Immature natural killer cell (primary cell): ENCODE results near the gene DTWD2. TPM values are rescaled to one million over a fixed set of nuclear protein-coding genes. Genes with fewer than 3 reads are reported as not detected.
"Not testable (repeated sequence)": the region's sequence is repeated elsewhere in the genome, so short reads cannot be mapped to it uniquely, and the experiment has no call there.

Experiments
- DNase-seq, 3 donors: peaks; one replicate each; pipeline ENCODE4 v3.0.0; 2022; ENCODE audit warnings: mixed read lengths in 1 of 3
- H3K27ac Mint-ChIP-seq, 6 donors: one replicate each; pipeline ENCODE4 v1.8.0; 2020; ENCODE audit warnings: mixed read lengths in 6 of 6, mild to moderate bottlenecking in 5 of 6, inconsistent platforms in 4 of 6, moderate library complexity in 3 of 6
- H3K27me3 Mint-ChIP-seq, 3 donors: one replicate each; pipeline ENCODE4 v1.8.0; 2020 to 2021; ENCODE audit warnings: low read depth in 3 of 3, mild to moderate bottlenecking in 3 of 3, mixed read lengths in 3 of 3, moderate library complexity in 3 of 3, inconsistent platforms in 1 of 3
- H3K36me3 Mint-ChIP-seq, 3 donors: one replicate each; pipeline ENCODE4 v1.8.0; 2020; ENCODE audit warnings: mixed read lengths in 3 of 3, inconsistent platforms in 2 of 3, mild to moderate bottlenecking in 2 of 3
- H3K4me1 Mint-ChIP-seq, 2 donors: one replicate each; pipeline ENCODE4 v1.8.0; 2020; ENCODE audit warnings: inconsistent platforms in 2 of 2, mild to moderate bottlenecking in 2 of 2, mixed read lengths in 2 of 2, moderate library complexity in 1 of 2
- H3K4me3 Mint-ChIP-seq, 5 donors: one replicate each; pipeline ENCODE4 v1.8.0; 2020; ENCODE audit warnings: mild to moderate bottlenecking in 5 of 5, mixed read lengths in 5 of 5, inconsistent platforms in 3 of 5, moderate library complexity in 3 of 5
- H3K9me3 Mint-ChIP-seq, 6 donors: one replicate each; pipeline ENCODE4 v1.8.0; 2020; ENCODE audit warnings: mild to moderate bottlenecking in 6 of 6, mixed read lengths in 6 of 6, inconsistent platforms in 4 of 6, moderate library complexity in 3 of 6
- polyA plus RNA-seq, 3 donors: library from polyadenylated mRNA; unstranded; fragments of 300-500 nt; fragmentation: Illumina TruSeq; gene quantifications; one replicate each; pipeline ENCODE4 v1.2.3, GENCODE V29; 2021

DTWD2 gene
- polyA plus RNA-seq, 3 donors from 2014 or later, result 2.0 to 4.2 (median 2.9) TPM

- no peak overlapping the region for H3K4me3 Mint-ChIP-seq
- H3K4me1 Mint-ChIP-seq, result no peaks in the 10 kb centered on the region
- H3K9me3 Mint-ChIP-seq, result peaks cover 0 to 5% (median 0%) of the 10 kb centered on the region in 6 donors
- H3K27ac Mint-ChIP-seq, result no peak overlapping the region
- DNase-seq, result no peak
- H3K36me3 Mint-ChIP-seq, result no peaks in the 10 kb centered on the region
- H3K27me3 Mint-ChIP-seq, result peaks cover 2 to 6% (median 4%) of the 10 kb centered on the region in 3 donors
Measured at GRCh38 chr5:119019949-119020348, 31.6 kb upstream of the DTWD2 start.

- H3K36me3 Mint-ChIP-seq, result no peaks in the 10 kb centered on the region
- DNase-seq, result no peak
- H3K27ac Mint-ChIP-seq, result no peak overlapping the region
- no peak overlapping the region for H3K4me3 Mint-ChIP-seq
- peaks cover 0 to 1% (median 0%) of the 10 kb centered on the region in 6 donors for H3K9me3 Mint-ChIP-seq
- H3K4me1 Mint-ChIP-seq, result no peaks in the 10 kb centered on the region
- H3K27me3 Mint-ChIP-seq, result peaks cover 2 to 4% (median 3%) of the 10 kb centered on the region in 3 donors
Measured at GRCh38 chr5:119019501-119019900, 31.2 kb upstream of the DTWD2 start.

GRCh38 chr5:119017994-119018393 is 29.6 kb upstream of the DTWD2 start:
- H3K27ac Mint-ChIP-seq, result no peak overlapping the region
- DNase-seq, result no peak
- no peaks in the 10 kb centered on the region for H3K36me3 Mint-ChIP-seq
- no peak overlapping the region for H3K4me3 Mint-ChIP-seq
- peaks cover 0 to 4% (median 2%) of the 10 kb centered on the region in 3 donors for H3K27me3 Mint-ChIP-seq
- no peaks in the 10 kb centered on the region for H3K9me3 Mint-ChIP-seq
- no peaks in the 10 kb centered on the region for H3K4me1 Mint-ChIP-seq

GRCh38 chr5:119016125-119016774 is 27.9 kb upstream of the DTWD2 start:
- no peaks in the 10 kb centered on the region for H3K9me3 Mint-ChIP-seq
- H3K36me3 Mint-ChIP-seq, result no peaks in the 10 kb centered on the region
- no peaks in the 10 kb centered on the region for H3K4me1 Mint-ChIP-seq
- no peak for DNase-seq
- H3K27me3 Mint-ChIP-seq, result peaks cover 0 to 4% (median 2%) of the 10 kb centered on the region in 3 donors
- H3K4me3 Mint-ChIP-seq, result no peak overlapping the region
- H3K27ac Mint-ChIP-seq, result no peak overlapping the region

GRCh38 chr5:119011186-119011585 is 22.8 kb upstream of the DTWD2 start:
- Mint-ChIP-seq H3K4me1 (no peaks in the 10 kb centered on the region), H3K27me3 (no peaks in the 10 kb centered on the region), H3K36me3 (no peaks in the 10 kb centered on the region), H3K4me3 (no peak overlapping the region), H3K27ac (no peak overlapping the region), H3K9me3 (no peaks in the 10 kb centered on the region)
- DNase-seq, result no peak

GRCh38 chr5:119010206-119010605 is 21.9 kb upstream of the DTWD2 start:
- no peaks in the 10 kb centered on the region for H3K36me3 Mint-ChIP-seq
- no peaks in the 10 kb centered on the region for H3K9me3 Mint-ChIP-seq
- H3K27ac Mint-ChIP-seq, result no peak overlapping the region
- no peak for DNase-seq
- no peaks in the 10 kb centered on the region for H3K27me3 Mint-ChIP-seq
- no peak overlapping the region for H3K4me3 Mint-ChIP-seq
- no peaks in the 10 kb centered on the region for H3K4me1 Mint-ChIP-seq

GRCh38 chr5:119009131-119009530 is 20.8 kb upstream of the DTWD2 start:
- Mint-ChIP-seq H3K27ac (no peak overlapping the region), H3K27me3 (no peaks in the 10 kb centered on the region), H3K4me1 (no peaks in the 10 kb centered on the region), H3K4me3 (no peak overlapping the region), H3K9me3 (no peaks in the 10 kb centered on the region), H3K36me3 (no peaks in the 10 kb centered on the region)
- no peak for DNase-seq

- H3K9me3 Mint-ChIP-seq, result peaks cover 0 to 17% (median 4%) of the 10 kb centered on the region in 6 donors
- no peak overlapping the region for H3K4me3 Mint-ChIP-seq
- H3K27me3 Mint-ChIP-seq, result peaks cover 4 to 9% (median 5%) of the 10 kb centered on the region in 3 donors
- no peak overlapping the region for H3K27ac Mint-ChIP-seq
- no peak for DNase-seq
- no peaks in the 10 kb centered on the region for H3K36me3 Mint-ChIP-seq
- no peaks in the 10 kb centered on the region for H3K4me1 Mint-ChIP-seq
Measured at GRCh38 chr5:118999696-119000095, 11.3 kb upstream of the DTWD2 start.

- not testable (repeated sequence) for H3K4me1 Mint-ChIP-seq, H3K27ac Mint-ChIP-seq, H3K4me3 Mint-ChIP-seq, H3K27me3 Mint-ChIP-seq, H3K36me3 Mint-ChIP-seq, DNase-seq
- peaks cover 0 to 17% (median 4%) of the 10 kb centered on the region in 6 donors for H3K9me3 Mint-ChIP-seq
Measured at GRCh38 chr5:118998861-118999260, 10.5 kb upstream of the DTWD2 start.

- Mint-ChIP-seq H3K36me3 (no peaks in the 10 kb centered on the region), H3K9me3 (peaks cover 0 to 17% (median 4%) of the 10 kb centered on the region in 6 donors), H3K27me3 (peaks cover 0 to 7% (median 5%) of the 10 kb centered on the region in 3 donors), H3K4me1 (no peaks in the 10 kb centered on the region), H3K4me3 (no peak overlapping the region), H3K27ac (no peak overlapping the region)
- no peak for DNase-seq
Measured at GRCh38 chr5:118996098-118996497, 7.8 kb upstream of the DTWD2 start.

- H3K4me1 Mint-ChIP-seq, result no peaks in the 10 kb centered on the region
- peaks cover 0 to 5% (median 5%) of the 10 kb centered on the region in 3 donors for H3K27me3 Mint-ChIP-seq
- H3K9me3 Mint-ChIP-seq, result peaks cover 0 to 13% (median 4%) of the 10 kb centered on the region in 6 donors
- H3K27ac Mint-ChIP-seq, result no peak overlapping the region
- H3K36me3 Mint-ChIP-seq, result no peaks in the 10 kb centered on the region
- DNase-seq, result no peak
- H3K4me3 Mint-ChIP-seq, result no peak overlapping the region
Measured at GRCh38 chr5:118994595-118994994, 6.2 kb upstream of the DTWD2 start.

GRCh38 chr5:118993118-118993517 is 4.8 kb upstream of the DTWD2 start:
- not testable (repeated sequence) for H3K27me3 Mint-ChIP-seq, H3K4me1 Mint-ChIP-seq, DNase-seq, H3K36me3 Mint-ChIP-seq, H3K27ac Mint-ChIP-seq, H3K4me3 Mint-ChIP-seq
- H3K9me3 Mint-ChIP-seq, result peaks cover 0 to 13% (median 4%) of the 10 kb centered on the region in 6 donors

GRCh38 chr5:118992055-118992454 is 3.7 kb upstream of the DTWD2 start:
- not testable (repeated sequence) for DNase-seq, H3K4me3 Mint-ChIP-seq, H3K36me3 Mint-ChIP-seq, H3K27me3 Mint-ChIP-seq, H3K27ac Mint-ChIP-seq
- Mint-ChIP-seq H3K9me3 (peaks cover 0 to 11% (median 4%) of the 10 kb centered on the region in 6 donors), H3K4me1 (peaks cover 14% of the 10 kb centered on the region in 2 donors)

- no peak for DNase-seq
- H3K27ac Mint-ChIP-seq, result no peak overlapping the region
- H3K4me1 Mint-ChIP-seq, result peaks cover 15 to 23% of the 10 kb centered on the region in 2 donors
- H3K36me3 Mint-ChIP-seq, result no peaks in the 10 kb centered on the region
- H3K4me3 Mint-ChIP-seq, result no peak overlapping the region
- peaks cover 0 to 2% (median 0%) of the 10 kb centered on the region in 6 donors for H3K9me3 Mint-ChIP-seq
- H3K27me3 Mint-ChIP-seq, result peaks cover 0 to 5% (median 3%) of the 10 kb centered on the region in 3 donors
Measured at GRCh38 chr5:118990582-118990981, 2.2 kb upstream of the DTWD2 start.

GRCh38 chr5:118989816-118990215 is 1.5 kb upstream of the DTWD2 start:
- peak overlapping the region in 2 of 5 donors; percentile 4 to 38 for H3K4me3 Mint-ChIP-seq
- H3K36me3 Mint-ChIP-seq, result no peaks in the 10 kb centered on the region
- no peak overlapping the region for H3K27ac Mint-ChIP-seq
- DNase-seq, result no peak
- H3K27me3 Mint-ChIP-seq, result peaks cover 0 to 5% (median 0%) of the 10 kb centered on the region in 3 donors
- H3K4me1 Mint-ChIP-seq, result peaks cover 15 to 23% of the 10 kb centered on the region in 2 donors
- H3K9me3 Mint-ChIP-seq, result peaks cover 0 to 2% (median 0%) of the 10 kb centered on the region in 6 donors
